ENCODE results near the gene TNFRSF12A. TPM values are rescaled to one million over a fixed set of nuclear protein-coding genes. Genes with fewer than 3 reads are reported as not detected.

The TNFRSF12A gene
- total and polyA plus RNA-seq, 9 of the 15 experiments (the other 6 are each of a cell fraction or from before 2014, with no cell fraction given) = 0.41 to 61.8 (median 26.5) TPM

GRCh38 chr16:3023669-3024478 lies 3.7 kb downstream of the TNFRSF12A start, which contains the start of the genes HCFC1R1 and THOC6 (continued):
- TF ChIP-seq ZNF277 (CRISPR knock-in tag; IDR thresholded peaks at IDR 0.05; ENCODE audit: borderline replicate concordance) (no peak), CC2D1A (IDR thresholded peaks at IDR 0.05) (no peak), ZBTB8A (IDR thresholded peaks at IDR 0.05; ENCODE audit: partially characterized antibody) (no peak), BMI1 (IDR thresholded peaks at IDR 0.05; ENCODE audit: low read length) (no peak), CREB5 (CRISPR knock-in tag; IDR thresholded peaks at IDR 0.05) (no peak), EZH2 (IDR thresholded peaks at IDR 0.05; ENCODE audit: borderline replicate concordance, low read depth, low read length) (no peak), ARID3B (CRISPR knock-in tag; IDR thresholded peaks at IDR 0.05; ENCODE audit: borderline replicate concordance) (no peak), FOXA1 (IDR thresholded peaks at IDR 0.05; ENCODE audit: borderline replicate concordance) (no peak), PREB (CRISPR knock-in tag; IDR thresholded peaks at IDR 0.05) (no peak), CBFB (CRISPR knock-in tag; IDR thresholded peaks at IDR 0.05) (peak; percentile 14; the same call in 1 of the 2 replicates), ZNF408 (CRISPR knock-in tag; IDR thresholded peaks at IDR 0.05; ENCODE audit: low read depth) (no peak), ZNF280B (CRISPR knock-in tag; IDR thresholded peaks at IDR 0.05) (no peak), SIX5 (IDR thresholded peaks at IDR 0.05; ENCODE audit: borderline replicate concordance in 1 of 2, insufficient read depth in 1 of 2, low read depth in 1 of 2, low read length in 2 of 2) (peak; percentile 95 to 97), ZNF133 (CRISPR knock-in tag; IDR thresholded peaks at IDR 0.05) (no peak), PTTG1 (tag; IDR thresholded peaks at IDR 0.05; ENCODE audit: low read depth) (no peak), RBM22 (IDR thresholded peaks at IDR 0.05; ENCODE audit: low read depth, low read length, poor library complexity, severe bottlenecking) (peak; percentile 90), ILK (tag; IDR thresholded peaks at IDR 0.05; ENCODE audit: borderline replicate concordance, low read depth) (no peak), ZNF79 (CRISPR knock-in tag; IDR thresholded peaks at IDR 0.05; ENCODE audit: low read depth) (no peak)

All from K562 (cell line).